BJ (cell line): ENCODE measurements around the gene STK4. TPM values are rescaled to one million over a fixed set of nuclear protein-coding genes. Genes with fewer than 3 reads are reported as not detected.

ENCODE experiments used
- CTCF ChIA-PET: fragments of 350-600 bp; formaldehyde crosslinking; extraction: SDS; loops from one replicate; lab custom pipeline; 2021; ENCODE audit warnings: antibody characterized with exemption, inconsistent platforms; lab: Yijun Ruan, JAX
- POLR2A ChIA-PET: fragments of 300-600 bp; sonication (Branson Sonifier 250); formaldehyde crosslinking; extraction: SDS; loops from one replicate; lab custom pipeline; 2021; ENCODE audit warnings: antibody characterized with exemption; lab: Charles Lee
- DNase-seq: peaks from one replicate; pipeline ENCODE4 v3.0.0-alpha.2; 2011; ENCODE audit warnings: low read depth
- H3K27me3 ChIP-seq: 2 replicates; pipeline ENCODE4 v1.6.0; 2011; ENCODE audit warnings: low read length; ENCODE audit not compliant: control insufficient read depth, insufficient read depth
- H3K36me3 ChIP-seq: 2 replicates; pipeline ENCODE4 v1.5.1; 2011; ENCODE audit warnings: low read length; ENCODE audit not compliant: control insufficient read depth, insufficient read depth
- H3K4me3 ChIP-seq: 2 replicates; pipeline ENCODE4 v1.5.1; 2011; ENCODE audit warnings: low read depth, mild to moderate bottlenecking, control low read depth, low read length
- CTCF ChIP-seq: IDR thresholded peaks from 2 replicates; pipeline ENCODE4 v1.5.1; 2011; ENCODE audit warnings: low read depth, mild to moderate bottlenecking, control low read depth, inconsistent platforms, low read length, moderate library complexity; ENCODE audit not compliant: insufficient read depth
- polyA plus RNA-seq: library from polyadenylated mRNA; depleted of rRNA; stranded (reverse); fragments of >200 nt; gene quantifications from 2 replicates; pipeline ENCODE4 v1.2.3, GENCODE V29; 2011

Gene STK4
- polyA plus RNA-seq, 1 experiment = 12.4 TPM

GRCh38 chr20:45028424-45029136, 62.3 kb downstream of the STK4 start:
- no peak for TF ChIP-seq CTCF
- DNase-seq = no peak
- no peaks in the 10 kb centered on the region for H3K36me3 ChIP-seq
- no peaks in the 10 kb centered on the region for H3K27me3 ChIP-seq
- POLR2A ChIA-PET = no interaction called here
- CTCF ChIA-PET = interaction anchor here (1.2 to 2.0 kb wide), 5 partner anchors 8 to 81 kb away, joined by 3 to 8 read pairs (median 5); no protein-coding TSS in a partner anchor
- H3K4me3 ChIP-seq = no peak overlapping the region

- Histone ChIP-seq H3K4me3 (no peak overlapping the region), H3K36me3 (no peaks in the 10 kb centered on the region), H3K27me3 (no peaks in the 10 kb centered on the region)
- ChIA-PET POLR2A (interaction anchor here (0.6 kb wide), 1 partner anchor 14 kb away, joined by 3 read pairs; no protein-coding TSS in a partner anchor), CTCF (interaction anchor here (1.5 to 2.0 kb wide), 2 partner anchors 14 to 66 kb away, joined by 5 to 8 read pairs; no protein-coding TSS in a partner anchor)
- no peak for DNase-seq
- no peak for TF ChIP-seq CTCF
Observed at GRCh38 chr20:45029884-45030283, 63.6 kb downstream of the STK4 start.

- DNase-seq = no peak
- ChIA-PET POLR2A (no interaction called here), CTCF (no interaction called here)
- Histone ChIP-seq H3K4me3 (no peak overlapping the region), H3K36me3 (no peaks in the 10 kb centered on the region), H3K27me3 (no peaks in the 10 kb centered on the region)
- TF ChIP-seq CTCF = no peak
Observed at GRCh38 chr20:45032276-45032675, 66.0 kb downstream of the STK4 start.

- POLR2A ChIA-PET = no interaction called here
- Histone ChIP-seq H3K36me3 (no peaks in the 10 kb centered on the region), H3K4me3 (no peak overlapping the region), H3K27me3 (no peaks in the 10 kb centered on the region)
- TF ChIP-seq CTCF = no peak
- CTCF ChIA-PET = no interaction called here
- no peak for DNase-seq
Observed at GRCh38 chr20:45032781-45033180, 66.5 kb downstream of the STK4 start.

- H3K36me3 ChIP-seq = no peaks in the 10 kb centered on the region
- no peaks in the 10 kb centered on the region for H3K27me3 ChIP-seq
- H3K4me3 ChIP-seq = no peak overlapping the region
- ChIA-PET POLR2A (no interaction called here), CTCF (interaction anchor here (1.5 to 1.7 kb wide), 2 partner anchors 10 to 256 kb away, joined by 6 to 9 read pairs; no protein-coding TSS in a partner anchor)
- no peak for TF ChIP-seq CTCF
- no peak for DNase-seq
Observed at GRCh38 chr20:45034436-45034835, 68.1 kb downstream of the STK4 start.
